ENCODE results near the gene PMP22. TPM values are rescaled to one million over a fixed set of nuclear protein-coding genes. Genes with fewer than 3 reads are reported as not detected.
A peak's percentile ranks its signal among the peaks of the same experiment; 100 is the strongest.

The PMP22 gene
- total RNA-seq, 1 donor from 2014 or later: 246 TPM

- DNase-seq (ENCODE audit: extremely low spot score in 2 of 2): no peak
- H3K27ac ChIP-seq: peak overlapping the region; percentile 68
- H3K36me3 ChIP-seq: no peaks in the 10 kb centered on the region
- TF ChIP-seq CTCF (IDR thresholded peaks at IDR 0.05): no peak
- peak in 1 of 2 donors; percentile 21 for TF ChIP-seq POLR2AphosphoS5 (IDR thresholded peaks at IDR 0.05; ENCODE audit: insufficient read depth in 1 of 2, low read depth in 1 of 2)
- TF ChIP-seq POLR2A (IDR thresholded peaks at IDR 0.05): no peak
- H3K4me1 ChIP-seq: peaks cover 19% of the 10 kb centered on the region
- no peak overlapping the region for H3K4me3 ChIP-seq
- H3K27me3 ChIP-seq: no peaks in the 10 kb centered on the region
- intact Hi-C loops (cut with DNase I): no loop called here
- H3K9me3 ChIP-seq: no peaks in the 10 kb centered on the region
Measured at GRCh38 chr17:15307710-15308111, 42.6 kb upstream of the PMP22 start.

GRCh38 chr17:15303851-15304250 is 38.7 kb upstream of the PMP22 start:
- Histone ChIP-seq H3K27ac (no peak overlapping the region), H3K4me1 (peaks cover 17% of the 10 kb centered on the region), H3K9me3 (no peaks in the 10 kb centered on the region), H3K36me3 (no peaks in the 10 kb centered on the region), H3K4me3 (no peak overlapping the region), H3K27me3 (no peaks in the 10 kb centered on the region)
- no peak for DNase-seq (ENCODE audit: extremely low spot score in 2 of 2)
- intact Hi-C loops (cut with DNase I): no loop called here
- TF ChIP-seq POLR2A (IDR thresholded peaks at IDR 0.05): no peak
- TF ChIP-seq CTCF (IDR thresholded peaks at IDR 0.05): no peak
- TF ChIP-seq POLR2AphosphoS5 (IDR thresholded peaks at IDR 0.05; ENCODE audit: insufficient read depth in 1 of 2, low read depth in 1 of 2): no peak

DNA sequence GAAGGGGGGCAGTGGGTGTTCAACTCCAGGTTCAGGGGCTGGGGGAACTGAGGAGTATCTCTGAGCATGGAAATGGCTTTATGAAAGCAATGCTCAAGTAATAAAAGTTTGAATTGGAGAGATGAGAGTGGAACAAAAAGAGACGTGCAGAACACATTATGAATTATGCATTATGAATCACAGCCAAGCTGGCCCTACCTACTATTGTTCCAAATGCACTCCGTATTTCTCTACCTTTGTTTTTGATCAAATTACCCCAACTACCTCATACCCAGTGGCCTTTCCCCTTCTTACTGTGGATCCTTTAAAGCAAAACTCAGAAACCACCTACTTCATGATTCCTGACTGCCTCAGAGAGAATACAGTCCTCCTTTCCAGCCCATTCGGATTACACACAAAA is 38.1 kb upstream of the PMP22 start:
- Histone ChIP-seq H3K36me3 (no peaks in the 10 kb centered on the region), H3K9me3 (no peaks in the 10 kb centered on the region), H3K27ac (no peak overlapping the region), H3K4me1 (peaks cover 11% of the 10 kb centered on the region), H3K27me3 (no peaks in the 10 kb centered on the region), H3K4me3 (no peak overlapping the region)
- intact Hi-C loops (cut with DNase I): no loop called here
- TF ChIP-seq POLR2AphosphoS5 (IDR thresholded peaks at IDR 0.05; ENCODE audit: insufficient read depth in 1 of 2, low read depth in 1 of 2): no peak
- no peak for TF ChIP-seq POLR2A (IDR thresholded peaks at IDR 0.05)
- TF ChIP-seq CTCF (IDR thresholded peaks at IDR 0.05): no peak
- no peak for DNase-seq (ENCODE audit: extremely low spot score in 2 of 2)

GRCh38 chr17:15301845-15302244 is 36.7 kb upstream of the PMP22 start:
- H3K27me3 ChIP-seq: no peaks in the 10 kb centered on the region
- peaks cover 2% of the 10 kb centered on the region for H3K4me1 ChIP-seq
- DNase-seq (ENCODE audit: extremely low spot score in 2 of 2): no peak
- no peaks in the 10 kb centered on the region for H3K36me3 ChIP-seq
- no peak overlapping the region for H3K27ac ChIP-seq
- TF ChIP-seq POLR2AphosphoS5 (IDR thresholded peaks at IDR 0.05; ENCODE audit: insufficient read depth in 1 of 2, low read depth in 1 of 2) (no peak), POLR2A (IDR thresholded peaks at IDR 0.05) (no peak), CTCF (IDR thresholded peaks at IDR 0.05) (no peak)
- H3K4me3 ChIP-seq: no peak overlapping the region
- intact Hi-C loops (cut with DNase I): no loop called here
- no peaks in the 10 kb centered on the region for H3K9me3 ChIP-seq

DNA sequence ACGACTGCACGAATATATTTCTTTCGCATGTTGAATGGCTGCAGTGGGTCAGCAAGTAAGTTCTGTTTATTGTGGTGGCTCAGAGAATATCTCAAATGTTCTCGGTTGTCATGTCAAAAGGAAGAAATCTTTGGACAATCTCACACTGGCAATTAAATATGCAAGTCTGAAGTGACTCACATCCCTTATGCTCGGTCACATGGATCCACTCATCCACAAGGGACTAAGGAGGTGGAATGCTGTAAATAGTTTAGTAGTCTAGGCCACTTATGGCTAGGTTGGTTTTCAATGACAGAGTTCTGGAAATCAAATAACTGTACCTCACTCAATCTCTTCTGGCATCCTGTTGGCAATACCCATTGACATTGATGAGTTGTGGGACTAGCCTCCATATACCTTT is 33.0 kb upstream of the PMP22 start:
- Histone ChIP-seq H3K9me3 (no peaks in the 10 kb centered on the region), H3K36me3 (no peaks in the 10 kb centered on the region), H3K4me1 (no peaks in the 10 kb centered on the region), H3K4me3 (no peak overlapping the region), H3K27me3 (no peaks in the 10 kb centered on the region), H3K27ac (no peak overlapping the region)
- intact Hi-C loops (cut with DNase I): no loop called here
- TF ChIP-seq CTCF (IDR thresholded peaks at IDR 0.05): no peak
- no peak for TF ChIP-seq POLR2A (IDR thresholded peaks at IDR 0.05)
- TF ChIP-seq POLR2AphosphoS5 (IDR thresholded peaks at IDR 0.05; ENCODE audit: insufficient read depth in 1 of 2, low read depth in 1 of 2): no peak
- DNase-seq (ENCODE audit: extremely low spot score in 2 of 2): no peak

Measured in vagina (tissue), 2 donors.